Loucy (cell line): Measurements from ENCODE around the gene FAM240A.

Experiments used
- CTCF ChIP-seq: fragments of 200-600 bp; sonication (generic); conservative IDR thresholded peaks from 2 replicates; pipeline ENCODE4 v1.5.1; 2014; ENCODE audit warnings: mild to moderate bottlenecking, antibody characterized with exemption, low read length
- EZH2phosphoT487 ChIP-seq: fragments of 200-600 bp; IDR thresholded peaks from 2 replicates; pipeline ENCODE4 v1.6.1; 2018; ENCODE audit warnings: antibody characterized with exemption, mild to moderate bottlenecking, moderate library complexity, borderline replicate concordance

GRCh38 chr3:46640927-46641326 lies 28.6 kb downstream of the FAM240A start:
- TF ChIP-seq CTCF = no peak
- TF ChIP-seq EZH2phosphoT487 = no peak
